Hematopoietic multipotent progenitor cell treated with erythropoietin and hydrocortisone succinate and interleukin-3 and kit ligand, for 4 days (in vitro differentiated cells): ENCODE data around the gene SLC17A5.
"Not testable (repeated sequence)": the region's sequence is repeated elsewhere in the genome, so short reads cannot be mapped to it uniquely, and the experiment has no call there.

Source experiments
- DNase-seq: peaks from one replicate; pipeline ENCODE4 v3.0.0-alpha.2; 2015

Gene SLC17A5

DNA sequence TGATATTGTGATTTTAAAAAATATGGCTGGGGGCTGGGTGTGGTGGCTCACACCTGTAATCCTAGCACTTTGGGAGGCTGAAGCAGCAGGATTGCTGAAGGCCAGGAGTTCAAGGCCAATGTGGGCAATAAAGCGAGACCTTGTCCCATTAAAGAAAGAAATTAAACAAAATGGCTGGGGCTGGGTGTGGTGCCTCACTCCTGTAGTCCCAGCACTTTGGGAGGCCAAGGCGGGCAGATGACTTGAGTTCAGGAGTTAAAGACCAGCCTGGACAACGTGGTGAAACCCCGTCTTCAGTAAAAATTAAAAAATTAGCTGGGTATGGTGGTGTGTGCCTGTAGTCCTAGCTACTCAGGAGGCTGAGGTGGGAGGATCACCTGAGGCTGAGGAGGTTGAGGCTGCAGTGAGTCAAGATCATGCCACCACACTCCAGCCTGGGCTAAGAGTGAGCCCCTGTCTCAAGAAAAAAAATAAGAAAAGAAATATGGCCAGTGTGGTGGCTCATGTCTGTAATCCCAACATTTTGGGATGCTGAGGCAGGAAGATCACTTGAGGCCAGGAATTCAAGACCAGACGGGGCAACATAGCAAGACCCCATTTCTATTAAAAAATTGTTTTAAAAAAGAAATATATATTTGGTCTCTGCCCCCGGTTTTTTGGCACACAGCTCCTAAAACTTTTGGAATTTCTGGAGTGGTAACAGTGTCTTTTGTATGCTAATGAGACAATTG lies 39.8 kb downstream of the SLC17A5 start:
- no peak for DNase-seq

DNA sequence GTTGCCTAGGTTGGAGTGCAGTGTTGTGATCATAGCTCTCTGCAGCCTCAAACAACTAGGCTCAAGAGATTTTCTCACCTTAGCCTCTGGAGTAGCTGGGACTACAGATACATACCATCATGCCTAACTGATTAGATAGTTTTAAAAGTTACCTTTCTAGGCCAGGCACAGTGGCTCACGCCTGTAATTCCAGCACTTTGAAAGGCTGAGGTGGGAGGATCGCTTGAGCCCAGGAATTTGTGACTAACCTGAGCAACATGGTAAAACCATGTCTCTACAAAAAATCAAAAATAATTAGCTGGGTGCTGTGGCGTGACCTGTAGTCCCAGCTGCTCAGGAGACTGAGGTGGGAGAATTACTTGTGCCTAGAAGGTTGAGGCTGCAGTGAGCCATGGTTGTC lies 41.2 kb downstream of the SLC17A5 start:
- DNase-seq = no peak

DNA sequence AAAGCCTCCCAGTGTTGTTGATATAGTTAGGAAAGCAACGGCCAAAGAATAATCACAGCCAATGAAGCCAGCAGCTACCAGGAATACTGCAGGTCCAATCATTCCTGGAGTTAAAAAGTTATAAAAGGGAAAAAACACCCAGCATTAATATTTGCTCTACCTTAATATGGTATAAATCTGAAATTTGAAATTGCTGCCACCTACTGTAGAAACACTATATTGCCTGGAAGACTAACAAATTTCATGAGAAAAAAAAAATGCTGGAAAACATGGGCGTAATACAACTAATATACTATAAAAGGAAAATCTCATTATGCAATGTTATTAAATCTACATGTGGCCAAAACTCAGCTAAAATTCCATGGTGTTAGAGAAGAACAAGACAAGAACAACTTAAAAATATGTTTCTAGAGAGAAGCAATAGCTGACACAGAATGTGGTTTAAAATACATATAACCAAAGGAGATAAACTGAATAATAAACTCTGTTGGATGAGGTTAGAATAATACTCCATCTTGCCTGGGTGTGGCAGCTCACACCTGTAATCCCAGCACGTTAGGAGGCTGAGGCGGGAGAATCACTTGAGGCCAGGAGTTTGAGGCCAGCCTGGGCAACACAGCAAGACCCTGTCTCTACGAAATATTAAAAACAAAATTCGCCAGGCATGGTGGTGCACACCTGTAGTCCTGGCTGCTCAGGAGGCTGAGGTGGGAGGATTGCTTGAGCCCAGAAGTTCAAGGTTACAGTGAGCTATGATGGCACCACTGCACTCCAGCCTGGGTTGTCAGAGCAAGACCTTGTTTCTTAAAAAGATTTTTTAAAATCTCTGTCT lies 43.1 kb downstream of the SLC17A5 start:
- peak; percentile 78 for DNase-seq

DNA sequence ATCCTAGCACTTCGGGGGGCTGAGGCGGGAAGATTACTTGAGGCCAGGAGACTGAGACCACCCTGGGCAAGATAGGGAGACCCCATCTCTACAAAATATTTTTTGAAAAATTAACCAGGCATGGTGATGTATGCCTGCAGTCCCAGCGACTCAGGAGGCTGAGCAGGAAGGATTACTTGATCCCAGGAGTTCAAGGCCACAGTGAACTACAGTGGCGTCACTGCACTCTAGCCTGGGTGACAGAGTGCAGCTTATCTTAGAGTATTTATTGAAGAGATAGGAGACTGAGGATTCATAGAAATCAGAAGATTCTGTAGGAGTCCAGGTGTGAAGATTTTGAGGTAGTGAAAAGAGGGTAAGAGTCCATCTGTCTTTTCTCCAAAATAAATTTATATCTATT lies 45.0 kb downstream of the SLC17A5 start:
- no peak for DNase-seq

DNA sequence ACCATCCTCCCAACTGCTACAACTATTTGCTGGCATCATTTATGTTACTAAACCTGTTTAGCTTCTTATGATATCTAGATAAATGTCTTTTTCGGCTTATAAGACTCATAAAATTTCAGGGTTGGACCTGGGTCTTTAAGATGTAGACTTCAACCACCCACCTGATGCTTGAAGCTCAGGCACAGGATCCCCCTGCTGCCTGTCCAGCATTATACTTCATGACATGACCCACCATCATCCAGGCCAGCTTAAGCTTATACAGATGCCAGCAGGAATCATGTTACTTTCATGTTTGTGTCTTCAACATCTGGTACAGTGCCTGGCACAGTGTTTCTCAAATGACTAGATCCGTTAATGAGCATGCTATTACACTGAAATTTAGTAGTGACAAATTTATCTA lies 47.4 kb downstream of the SLC17A5 start:
- DNase-seq = no peak

DNA sequence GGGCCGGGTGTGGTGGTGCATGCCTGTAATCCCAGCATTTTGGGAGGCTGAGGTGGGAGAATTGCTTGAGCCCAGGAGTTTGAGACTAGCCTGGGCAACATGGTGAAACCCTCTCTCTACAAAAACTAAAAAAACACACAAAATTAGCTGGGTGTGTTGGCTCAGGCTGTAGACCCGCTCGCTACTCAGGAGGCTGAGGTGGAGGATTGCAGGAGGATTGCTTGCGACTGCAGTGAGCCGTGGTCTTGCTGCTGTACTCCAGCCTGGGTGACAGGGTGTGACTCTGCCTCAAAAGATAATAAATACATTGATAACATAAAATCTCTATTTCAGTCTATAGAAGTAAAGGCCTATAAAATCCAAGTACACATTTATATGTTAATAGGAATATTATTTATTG lies 49.3 kb downstream of the SLC17A5 start:
- no peak for DNase-seq

DNA sequence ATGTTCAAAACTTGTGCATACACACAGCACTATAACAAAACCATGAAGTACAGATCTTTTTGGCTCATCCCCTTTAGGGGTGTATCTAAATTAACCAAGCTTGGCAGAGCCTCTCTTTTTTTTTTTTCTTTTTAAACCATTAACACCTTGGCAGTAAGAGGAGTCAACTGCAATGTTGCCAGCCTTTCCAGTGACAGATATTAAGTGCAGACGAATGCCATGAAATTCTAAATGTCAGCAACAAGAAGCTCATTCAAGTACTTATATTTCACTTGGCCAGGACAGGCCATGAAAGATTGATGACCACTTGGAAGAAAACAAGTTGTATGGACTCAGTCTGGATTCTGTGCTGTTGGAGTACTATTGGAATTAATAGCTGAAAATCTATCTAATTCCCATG lies 49.8 kb downstream of the SLC17A5 start:
- no peak for DNase-seq

DNA sequence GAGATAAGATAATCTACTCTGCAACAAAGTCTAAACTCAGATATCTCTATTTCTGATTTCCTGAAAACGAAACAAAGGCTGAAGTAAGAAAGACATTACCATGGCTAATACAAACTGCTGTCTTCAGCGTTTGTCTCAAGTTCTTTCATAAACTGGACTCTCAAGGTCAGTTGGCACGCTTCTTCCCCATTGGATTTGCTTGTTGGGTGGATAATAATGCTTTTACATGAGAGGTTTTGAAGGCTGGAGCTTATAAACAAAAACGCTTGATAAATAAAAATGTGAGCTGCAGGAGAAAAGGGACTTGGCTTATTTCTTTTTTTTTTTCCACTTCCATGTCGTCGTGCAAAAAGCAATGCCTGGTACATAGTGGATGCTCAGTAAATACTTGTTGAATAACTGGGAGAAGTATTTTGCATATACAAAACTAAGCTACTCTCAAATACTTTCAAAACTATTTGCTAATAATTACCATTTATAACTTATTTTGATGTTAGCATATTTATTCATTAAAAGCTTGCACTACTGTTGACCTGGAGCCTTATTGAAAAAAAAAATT lies 67.3 kb downstream of the SLC17A5 start:
- DNase-seq = peak; percentile 42

DNA sequence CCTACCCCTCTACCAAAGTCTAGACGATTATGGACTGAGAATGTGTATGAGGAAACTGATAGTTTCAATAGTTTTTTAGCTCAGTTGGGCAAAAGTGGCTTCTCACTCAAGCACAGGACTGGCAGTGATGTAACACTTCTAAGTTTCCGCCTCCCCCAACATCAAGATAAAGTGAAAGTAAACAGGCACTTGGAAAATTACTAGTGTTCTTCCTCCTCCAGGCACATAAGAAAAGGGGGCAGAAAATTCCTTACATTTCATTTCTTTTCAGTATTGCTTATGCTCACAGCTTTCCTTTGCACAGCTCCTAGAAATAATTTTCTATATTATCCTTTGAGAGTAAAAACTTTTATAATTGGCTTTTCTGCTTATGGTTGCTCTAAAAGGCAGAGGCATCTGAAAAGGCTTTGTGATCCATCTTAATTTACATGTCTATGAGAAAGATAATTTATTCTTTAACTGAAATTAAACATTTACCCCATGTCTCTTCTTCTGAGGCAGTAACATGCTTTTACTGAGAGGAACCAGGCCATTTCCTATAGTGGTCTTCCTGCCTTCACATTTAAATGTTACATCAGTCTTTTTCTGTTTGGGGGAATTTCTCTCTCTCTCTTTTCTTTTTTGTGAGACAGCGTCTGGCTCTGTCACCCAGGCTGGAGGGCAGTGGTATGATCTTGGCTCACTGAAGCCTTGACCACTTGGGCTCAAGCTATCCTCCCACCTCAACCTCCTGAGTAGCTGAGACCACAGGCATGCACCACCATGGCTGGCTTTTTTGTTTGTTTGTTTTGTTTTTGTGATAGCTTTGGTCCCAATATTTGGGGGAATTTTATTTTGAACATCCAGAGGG lies 68.0 kb downstream of the SLC17A5 start:
- peak; percentile 92 for DNase-seq

DNA sequence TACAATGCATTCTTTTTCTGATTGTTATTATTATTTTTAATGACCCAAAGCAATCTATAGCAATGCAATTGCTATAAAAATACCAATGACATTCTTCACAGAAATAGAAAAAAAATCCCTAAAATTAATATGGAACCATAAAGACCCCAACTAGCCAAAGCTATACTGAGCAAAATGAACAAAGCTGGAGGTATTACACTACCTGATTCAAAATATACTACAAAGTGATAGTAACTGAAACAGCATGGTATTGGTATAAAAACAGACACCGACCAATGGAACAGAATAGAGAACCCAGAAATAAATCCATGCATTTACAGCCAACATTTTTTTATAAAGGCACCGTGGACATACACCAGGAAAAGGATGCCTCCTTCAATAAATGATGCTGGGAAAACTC lies 72.5 kb downstream of the SLC17A5 start:
- DNase-seq = no peak

DNA sequence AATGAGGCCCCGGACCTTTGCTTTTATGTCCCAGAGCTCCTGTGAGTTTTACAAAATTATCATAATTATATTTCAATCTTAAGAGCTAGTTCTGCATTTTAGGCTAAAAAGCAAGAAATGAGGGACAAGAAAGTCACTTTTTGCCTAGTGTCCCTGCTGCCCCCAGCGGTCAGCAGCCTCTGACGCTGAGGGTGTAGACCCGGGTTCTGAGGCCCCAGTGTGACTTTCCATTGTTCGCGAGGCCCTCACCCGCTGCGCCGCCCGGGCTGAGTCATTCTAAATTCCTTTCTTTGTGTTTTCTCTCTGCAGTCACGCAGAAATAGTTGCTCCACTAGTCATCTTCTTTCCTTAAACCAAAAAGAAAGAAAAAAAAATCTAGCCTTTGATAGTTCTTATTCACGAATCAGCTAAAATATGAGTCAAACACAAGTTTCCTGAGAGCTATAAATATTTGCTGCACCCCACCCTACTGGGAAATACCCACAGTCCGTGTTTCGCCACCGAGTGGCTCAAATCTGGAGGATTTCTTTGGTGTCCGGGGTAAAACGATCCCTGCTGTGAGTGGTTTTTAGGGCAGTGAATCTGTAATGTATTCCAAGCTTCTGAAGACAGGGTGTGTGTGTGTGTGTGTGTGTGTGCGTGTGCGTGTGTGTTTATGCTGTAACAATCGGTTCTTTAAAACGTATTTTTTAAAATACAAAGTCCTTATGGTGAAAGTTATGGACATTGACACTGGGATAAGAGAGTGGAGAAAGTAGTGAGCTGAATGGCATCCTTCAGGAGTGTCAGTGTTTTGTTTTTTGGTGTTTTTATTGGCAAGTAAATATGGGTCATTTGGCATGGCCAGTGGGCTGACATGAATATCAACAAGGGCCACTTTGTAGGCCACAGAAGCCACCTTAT lies 73.3 kb downstream of the SLC17A5 start:
- peak; percentile 90 for DNase-seq

DNA sequence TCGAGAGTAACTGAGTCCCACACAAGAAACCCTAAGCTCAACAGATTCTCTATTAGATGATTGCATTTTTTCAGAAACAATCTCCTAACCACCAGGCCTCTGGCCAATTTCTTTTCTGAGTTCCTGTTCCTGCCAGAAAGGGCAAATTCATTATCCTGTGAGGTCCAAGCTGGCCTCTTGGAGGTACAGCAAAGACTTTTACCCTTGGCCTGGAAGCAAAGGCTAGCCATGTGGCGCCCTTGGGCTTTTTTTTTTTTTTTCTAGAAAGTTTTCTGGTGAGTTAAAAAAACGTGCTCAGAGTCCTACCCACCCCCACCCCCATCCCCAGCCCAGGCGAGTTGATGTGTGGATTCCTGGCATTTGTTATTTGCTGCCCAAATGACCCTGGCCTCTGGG lies 73.9 kb downstream of the SLC17A5 start:
- peak; percentile 69 for DNase-seq

DNA sequence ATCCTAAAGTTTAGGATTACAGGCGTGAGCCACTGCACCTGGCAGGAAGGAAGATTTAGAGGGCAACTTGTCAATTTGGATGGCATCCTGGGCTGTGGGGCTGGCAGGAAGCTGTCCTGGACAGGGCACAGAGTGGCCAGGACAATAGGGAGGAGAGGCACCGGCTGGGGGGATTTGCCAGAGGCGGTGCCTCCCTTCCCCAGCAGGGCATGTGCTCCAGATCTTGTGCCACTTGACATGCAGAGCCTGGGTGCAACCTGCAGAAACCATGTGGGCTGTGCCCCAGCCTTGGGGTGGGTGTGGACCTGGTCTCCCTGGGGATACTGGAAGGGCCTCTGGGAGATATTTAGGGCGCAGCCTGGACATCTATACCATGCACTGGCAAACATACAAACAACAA lies 74.4 kb downstream of the SLC17A5 start:
- peak; percentile 34 for DNase-seq

DNA sequence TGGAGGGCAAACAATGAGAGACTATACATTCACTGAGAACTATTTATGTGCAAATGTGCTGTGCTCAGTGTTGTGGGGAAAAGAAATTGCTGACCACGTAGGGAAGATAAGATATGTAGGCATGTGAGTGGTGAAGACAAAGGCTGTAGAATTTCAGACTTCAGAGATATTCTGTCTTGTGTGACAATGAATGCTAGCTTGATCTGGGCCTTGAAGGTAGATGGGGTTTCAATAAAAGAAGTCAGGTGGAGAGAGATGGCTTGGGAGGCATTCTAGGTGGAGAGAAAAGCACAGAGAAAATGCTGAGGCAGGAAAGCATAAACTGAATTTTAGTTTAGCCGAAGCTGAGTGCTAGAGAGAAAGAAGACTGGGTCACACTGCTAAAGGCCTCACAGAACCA lies 76.1 kb downstream of the SLC17A5 start:
- DNase-seq = peak; percentile 58

DNA sequence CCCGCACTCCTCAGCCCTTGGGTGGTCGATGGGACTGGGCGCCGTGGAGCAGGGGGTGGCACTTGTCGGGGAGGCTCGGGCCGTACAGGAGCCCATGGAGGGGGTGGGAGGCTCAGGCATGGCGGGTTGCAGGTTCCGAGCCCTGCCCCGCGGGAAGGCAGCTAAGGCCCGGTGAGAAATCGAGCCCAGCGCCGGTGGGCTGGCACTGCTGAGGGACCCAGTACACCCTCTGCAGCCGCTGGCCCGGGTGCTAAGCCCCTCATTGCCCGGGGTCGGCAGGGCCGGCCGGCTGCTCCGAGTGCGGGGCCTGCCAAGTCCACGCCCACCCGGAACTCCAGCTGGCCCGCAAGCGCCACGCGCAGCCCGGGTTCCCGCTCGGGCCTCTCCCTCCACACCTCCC lies 81.3 kb downstream of the SLC17A5 start:
- DNase-seq = not testable (repeated sequence)

DNA sequence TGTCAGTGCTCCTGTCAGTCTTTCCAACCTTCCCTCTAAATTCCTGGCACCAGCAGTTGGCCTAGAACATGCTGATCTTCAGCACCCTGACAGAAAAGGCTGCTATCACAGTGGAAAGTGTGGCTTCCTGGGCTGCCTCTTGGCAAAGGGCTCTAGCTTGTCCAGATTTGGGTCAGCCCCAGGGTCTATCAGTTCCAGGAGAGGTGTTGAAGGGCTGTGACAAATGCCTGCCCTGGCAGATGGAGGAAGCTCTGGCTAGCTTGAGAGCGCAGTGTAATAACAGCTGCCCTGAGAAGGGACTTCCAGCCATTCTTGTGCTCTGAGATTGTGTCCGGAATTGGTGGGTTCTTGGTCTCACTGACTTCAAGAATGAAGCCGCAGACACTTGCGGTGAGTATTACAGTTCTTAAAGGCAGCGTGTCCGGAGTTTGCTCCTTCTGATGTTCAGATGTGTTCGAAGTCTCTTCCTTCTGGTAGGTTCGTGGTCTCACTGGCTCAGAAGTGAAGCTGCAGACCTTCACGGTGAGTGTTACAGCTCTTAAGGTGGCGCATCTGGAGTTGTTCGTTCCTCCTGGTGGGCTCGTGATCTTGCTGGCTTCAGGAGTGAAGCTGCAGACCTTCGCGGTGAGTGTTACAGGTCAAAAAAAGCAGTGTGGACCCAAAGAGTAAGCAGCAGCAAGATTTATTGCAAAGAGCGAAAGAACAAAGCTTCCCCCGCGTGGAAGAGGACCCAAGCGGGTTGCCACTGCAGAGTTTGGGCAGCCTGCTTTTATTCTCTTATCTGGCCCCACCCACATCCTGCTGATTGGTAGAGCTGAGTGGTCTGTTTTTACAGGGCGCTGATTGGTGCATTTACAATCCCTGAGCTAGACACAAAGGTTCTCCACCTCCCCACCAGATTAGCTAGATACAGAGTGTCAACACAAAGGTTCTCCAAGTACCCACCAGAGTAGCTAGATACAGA lies 82.3 kb downstream of the SLC17A5 start:
- not testable (repeated sequence) for DNase-seq

DNA sequence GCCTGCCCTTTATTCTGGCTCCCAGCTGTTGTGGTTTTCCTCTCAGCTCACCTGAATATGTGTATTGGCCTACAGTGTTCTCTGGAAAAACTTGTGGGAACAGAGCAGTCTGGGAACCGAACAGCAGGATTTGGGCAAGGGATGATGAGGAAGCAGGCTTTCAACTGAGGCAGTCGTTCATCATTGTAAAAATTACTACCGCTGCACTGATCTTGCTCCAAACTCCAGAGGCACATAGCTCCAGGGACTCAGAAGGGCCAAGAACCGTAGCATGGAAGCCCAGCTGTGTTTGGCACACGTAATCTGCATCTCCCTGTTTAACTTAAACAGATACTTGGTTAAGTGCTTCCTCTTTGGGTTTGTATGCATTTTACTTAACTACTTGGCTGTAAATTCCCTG lies 84.7 kb downstream of the SLC17A5 start:
- no peak for DNase-seq

DNA sequence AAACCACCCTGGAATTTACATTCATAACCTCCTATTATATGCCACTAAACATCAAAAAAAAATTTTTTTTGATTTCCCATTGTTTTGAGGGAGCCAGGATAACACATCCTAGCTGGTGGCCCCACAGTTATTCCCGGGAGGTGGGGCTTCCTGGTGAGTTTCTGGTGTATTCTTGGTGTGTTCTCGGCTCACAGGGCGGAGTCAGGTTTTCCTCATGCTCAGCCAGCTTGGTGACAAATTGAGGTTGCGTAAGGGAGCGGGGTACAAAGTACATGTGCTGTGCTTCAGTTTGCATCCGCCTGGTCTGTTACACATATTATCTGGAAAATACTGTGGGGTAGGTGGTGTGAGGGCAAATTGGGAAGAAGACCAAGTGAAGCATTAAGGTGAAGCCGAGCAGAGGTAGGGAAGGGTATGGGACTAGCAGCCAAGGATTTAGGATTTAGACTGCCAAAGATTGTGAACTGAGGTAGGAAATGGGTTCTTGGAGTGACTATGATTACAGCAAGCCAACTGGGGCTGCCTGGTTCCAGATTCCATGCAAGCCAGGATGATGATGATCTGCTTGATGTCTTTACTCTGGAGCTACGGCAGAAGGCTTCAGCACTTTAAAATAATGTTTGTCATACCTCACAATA lies 86.7 kb downstream of the SLC17A5 start:
- DNase-seq = no peak

DNA sequence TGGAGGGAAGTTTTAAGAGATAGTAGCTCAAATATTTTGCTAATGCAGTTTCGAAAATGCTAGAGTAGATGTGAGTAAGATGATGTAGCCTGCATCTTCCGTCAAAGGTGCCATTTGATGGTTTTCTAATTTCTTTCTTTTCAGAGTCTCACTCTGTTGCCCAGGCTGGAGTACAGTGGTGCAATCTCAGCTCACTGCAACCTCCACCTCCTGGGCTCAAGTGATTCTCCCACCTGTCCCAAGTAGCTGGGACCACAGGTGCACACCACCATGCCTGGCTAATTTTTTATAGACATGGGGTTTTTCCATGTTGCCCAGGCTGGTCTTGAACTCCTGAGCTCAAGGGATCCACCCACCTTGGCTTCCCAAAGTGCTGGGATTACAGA lies 87.3 kb downstream of the SLC17A5 start:
- DNase-seq = not testable (repeated sequence)

DNA sequence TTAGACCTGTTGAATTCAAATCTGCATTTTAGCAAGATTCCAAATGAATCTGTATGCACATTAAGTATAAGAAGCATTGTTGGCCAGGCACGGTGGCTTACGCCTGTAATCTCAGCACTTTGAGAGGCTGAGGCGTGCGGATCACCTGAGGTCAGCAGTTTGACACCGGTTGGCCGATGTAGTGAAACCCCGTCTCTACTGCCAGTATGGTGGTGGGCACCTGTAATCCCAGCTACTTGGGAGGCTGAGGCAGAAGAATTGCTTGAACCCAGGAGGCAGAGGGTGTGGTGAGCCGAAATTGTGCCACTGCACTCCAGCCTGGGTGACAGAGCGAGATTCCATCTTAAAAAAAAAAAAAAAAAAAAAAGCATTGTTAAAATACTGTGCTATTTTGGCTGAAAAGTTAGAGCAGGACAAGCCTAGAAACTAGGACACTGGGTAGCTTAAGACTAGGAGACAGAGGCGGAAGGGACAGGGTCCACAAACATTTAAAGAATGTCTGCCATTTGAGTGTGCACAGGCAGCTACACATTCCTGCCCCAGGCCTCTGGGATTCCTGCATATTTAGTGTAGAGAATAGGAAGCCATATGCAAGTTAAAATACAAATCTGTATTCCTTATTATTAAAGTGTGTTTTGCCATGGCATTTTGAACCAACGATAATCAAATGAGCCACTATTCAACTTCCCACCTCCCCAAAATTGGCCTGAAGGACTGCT lies 87.9 kb downstream of the SLC17A5 start:
- no peak for DNase-seq
